GM15510 (cell line): ENCODE data around the gene CDS2.

Experiments used
- POLR2A ChIP-seq: IDR thresholded peaks from 3 replicates; pipeline ENCODE4 v1.6.1; 2011; ENCODE audit warnings: borderline replicate concordance; ENCODE audit not compliant: insufficient read length; ENCODE audit errors: extremely low read depth

CDS2 gene

DNA sequence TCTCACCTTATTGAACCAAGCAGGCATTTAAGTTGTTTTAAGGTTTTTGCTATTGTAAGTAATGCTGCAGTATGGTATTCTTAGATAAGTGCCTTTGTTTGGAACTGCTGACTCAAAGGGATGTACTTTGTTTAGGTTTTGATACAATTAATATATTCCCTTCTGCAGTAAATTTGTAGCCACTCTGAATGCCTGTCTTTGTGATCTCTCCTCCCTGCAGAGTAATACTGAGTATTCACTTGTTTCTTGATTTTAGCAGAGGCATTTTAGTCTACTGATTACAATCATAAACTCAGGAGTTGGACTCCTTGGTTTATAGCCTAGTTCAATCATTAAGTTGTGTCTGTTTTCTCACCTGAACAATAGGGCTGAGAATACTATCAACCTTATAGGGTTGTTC lies 13.4 kb downstream of the CDS2 start:
- TF ChIP-seq POLR2A = no peak

DNA sequence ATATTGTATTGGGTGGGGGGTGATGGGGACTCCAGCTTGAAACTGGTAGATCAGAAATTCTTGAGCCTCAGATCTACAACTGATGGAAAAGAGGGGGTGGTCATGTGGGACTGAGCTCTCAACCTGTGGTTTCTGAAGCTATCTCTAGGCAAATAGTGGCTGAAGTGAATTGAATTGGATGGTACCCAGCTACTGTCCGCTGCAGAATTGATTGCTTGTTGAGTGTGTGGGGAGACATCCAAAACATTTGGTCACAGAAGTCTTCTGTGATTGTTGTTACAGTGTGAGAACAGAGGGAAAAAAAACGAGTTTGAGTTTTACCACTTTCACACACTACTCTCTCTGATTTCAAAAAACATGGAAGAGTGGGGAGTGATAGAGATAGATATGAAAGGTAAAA lies 14.8 kb downstream of the CDS2 start:
- TF ChIP-seq POLR2A = no peak

DNA sequence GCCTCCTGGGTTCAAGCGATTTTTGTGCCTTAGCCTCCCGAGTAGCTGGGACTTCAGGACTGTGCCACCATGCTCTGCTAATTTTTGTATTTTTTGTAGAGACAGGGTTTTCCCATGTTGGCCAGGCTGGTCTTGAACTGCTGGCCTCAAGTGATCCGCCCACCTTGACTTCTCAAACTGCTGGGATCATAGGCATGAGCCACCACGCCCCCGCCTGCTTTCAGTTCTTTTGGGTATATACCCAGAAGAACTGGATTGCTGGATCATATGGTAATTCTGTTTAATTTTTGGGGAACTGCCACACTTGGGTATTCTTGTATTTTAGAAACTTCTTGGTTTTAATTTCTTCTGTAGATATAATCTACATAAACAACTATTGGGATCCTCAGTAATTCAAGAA lies 17.0 kb downstream of the CDS2 start:
- TF ChIP-seq POLR2A = no peak

DNA sequence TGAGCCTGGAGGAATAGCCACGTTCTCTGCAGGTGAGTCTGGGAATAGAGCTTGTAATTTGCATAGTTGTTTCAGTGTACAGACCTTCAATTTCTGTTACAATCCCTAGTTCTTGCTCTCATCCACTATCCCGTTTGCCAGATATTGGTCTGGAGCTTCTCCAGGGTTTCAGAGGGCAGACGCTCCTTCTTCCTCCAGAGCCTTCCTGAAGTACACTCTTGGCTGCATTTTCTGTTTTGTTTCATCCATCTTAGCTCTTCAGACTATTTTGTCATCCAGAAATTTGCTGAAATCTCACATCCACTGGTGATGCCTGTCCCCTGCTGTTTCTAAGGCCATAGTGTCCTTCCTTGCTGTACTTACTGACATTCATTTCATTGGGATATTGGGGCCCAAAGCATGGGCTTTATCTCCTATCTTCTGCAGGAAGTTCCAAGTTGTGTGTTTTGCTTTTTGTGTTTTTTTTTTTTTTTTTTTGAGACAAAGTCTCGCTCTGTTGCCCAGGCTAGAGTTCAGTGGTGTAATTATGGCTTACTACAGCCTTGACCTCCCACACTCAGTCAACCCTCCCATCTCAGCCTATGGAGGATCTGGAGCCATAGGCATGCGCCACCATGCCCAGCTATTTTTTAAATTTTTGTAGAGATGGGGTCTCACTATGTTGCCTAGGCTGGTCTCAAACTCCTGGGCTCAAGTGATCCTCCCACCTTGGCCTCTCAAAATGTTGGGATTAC lies 18.7 kb downstream of the CDS2 start:
- no peak for TF ChIP-seq POLR2A

DNA sequence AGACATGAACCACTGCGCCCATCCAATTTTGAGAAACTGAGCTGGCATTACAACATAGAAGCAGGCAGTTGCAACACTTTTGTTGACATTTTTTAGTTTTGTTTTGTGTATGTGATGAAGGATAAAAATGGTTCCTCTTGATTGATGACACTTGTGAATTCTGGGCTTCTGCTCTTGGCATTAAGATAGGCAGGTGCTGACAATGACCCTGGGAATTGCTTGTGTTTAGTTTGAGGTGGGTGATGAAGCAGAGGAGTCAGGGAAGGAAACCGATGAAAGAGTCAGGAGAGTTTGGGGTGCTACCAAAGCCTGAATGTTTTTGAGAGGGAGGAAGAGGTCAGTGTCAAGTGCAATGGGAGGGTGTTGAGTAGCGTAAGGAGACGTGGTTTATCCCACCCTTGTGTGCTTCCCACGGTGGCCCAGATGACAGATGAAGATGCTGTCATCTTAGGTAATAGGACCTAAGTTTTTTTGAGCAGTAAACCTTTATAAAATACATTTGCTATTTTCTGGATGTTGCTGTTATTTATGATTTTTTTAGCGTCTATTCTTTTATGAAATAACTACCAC lies 19.4 kb downstream of the CDS2 start:
- TF ChIP-seq POLR2A = no peak

DNA sequence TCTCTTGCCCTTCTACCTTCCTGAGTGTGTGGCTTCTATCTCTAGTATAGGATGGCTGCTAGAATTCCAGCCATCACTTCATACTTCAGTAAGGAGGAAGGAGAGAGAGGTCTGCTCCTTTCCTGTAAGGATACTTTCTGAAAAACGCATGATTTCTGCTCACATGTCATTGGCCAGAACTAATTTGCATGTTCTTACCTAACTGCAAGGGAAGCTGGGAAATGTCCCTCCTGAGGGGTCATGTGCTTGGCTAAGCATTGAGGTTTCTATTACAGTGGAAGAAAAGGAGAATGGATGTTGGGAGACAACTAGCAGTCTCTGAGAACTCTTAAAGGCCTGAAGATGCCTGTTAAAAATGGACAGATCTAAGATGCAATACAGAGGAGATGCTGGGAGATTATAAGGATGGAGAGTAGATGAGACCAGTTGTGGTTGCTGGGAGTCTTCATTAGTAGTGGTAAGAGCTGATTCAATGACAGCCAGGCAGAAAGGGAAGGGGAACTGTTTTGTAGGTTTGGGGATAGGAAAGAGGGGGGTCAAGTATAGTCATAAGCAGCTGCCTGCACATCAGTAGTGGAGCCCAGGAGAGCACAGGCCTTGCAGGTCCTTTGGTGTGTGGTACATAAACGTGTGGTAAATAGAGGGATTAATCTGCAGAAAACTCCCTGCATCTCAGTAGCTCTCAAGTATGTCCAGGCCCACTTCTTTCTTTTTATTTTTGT lies 20.2 kb downstream of the CDS2 start:
- TF ChIP-seq POLR2A = no peak

DNA sequence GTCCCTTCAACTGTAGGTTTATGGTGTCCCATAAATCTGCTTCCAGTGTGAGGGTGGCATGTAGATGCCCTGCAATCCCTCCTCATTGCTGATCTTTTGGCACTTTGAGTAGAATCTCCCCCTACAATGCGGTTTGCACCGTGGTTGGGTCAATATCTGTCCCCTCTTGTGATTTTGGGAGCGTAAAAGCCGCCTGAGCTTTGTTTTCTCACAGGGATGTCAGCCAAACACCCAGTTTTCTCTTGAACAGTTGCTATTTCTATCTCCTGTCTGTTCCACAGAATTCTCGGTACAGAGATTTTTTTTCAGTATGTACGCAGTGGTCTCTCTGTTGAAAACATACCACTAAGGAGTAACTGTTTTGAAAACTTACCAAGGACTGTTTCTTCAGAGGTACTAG lies 21.8 kb downstream of the CDS2 start:
- no peak for TF ChIP-seq POLR2A

DNA sequence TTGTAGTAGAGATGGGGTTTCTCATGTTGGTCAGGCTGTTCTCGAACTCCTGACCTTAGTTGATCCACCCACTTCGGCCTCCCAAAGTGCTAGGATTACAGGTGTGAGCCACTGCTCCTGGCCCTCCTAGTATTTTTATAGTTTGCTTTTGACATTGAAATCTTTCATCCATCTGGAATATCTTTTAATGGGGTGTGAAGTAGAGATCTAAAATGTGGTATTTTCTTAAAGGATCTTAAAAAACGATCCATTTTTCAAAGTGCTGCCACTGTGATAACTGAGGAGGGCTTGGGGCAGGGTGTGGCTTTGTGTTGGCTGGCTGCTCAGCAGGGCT lies 23.1 kb downstream of the CDS2 start:
- no peak for TF ChIP-seq POLR2A

DNA sequence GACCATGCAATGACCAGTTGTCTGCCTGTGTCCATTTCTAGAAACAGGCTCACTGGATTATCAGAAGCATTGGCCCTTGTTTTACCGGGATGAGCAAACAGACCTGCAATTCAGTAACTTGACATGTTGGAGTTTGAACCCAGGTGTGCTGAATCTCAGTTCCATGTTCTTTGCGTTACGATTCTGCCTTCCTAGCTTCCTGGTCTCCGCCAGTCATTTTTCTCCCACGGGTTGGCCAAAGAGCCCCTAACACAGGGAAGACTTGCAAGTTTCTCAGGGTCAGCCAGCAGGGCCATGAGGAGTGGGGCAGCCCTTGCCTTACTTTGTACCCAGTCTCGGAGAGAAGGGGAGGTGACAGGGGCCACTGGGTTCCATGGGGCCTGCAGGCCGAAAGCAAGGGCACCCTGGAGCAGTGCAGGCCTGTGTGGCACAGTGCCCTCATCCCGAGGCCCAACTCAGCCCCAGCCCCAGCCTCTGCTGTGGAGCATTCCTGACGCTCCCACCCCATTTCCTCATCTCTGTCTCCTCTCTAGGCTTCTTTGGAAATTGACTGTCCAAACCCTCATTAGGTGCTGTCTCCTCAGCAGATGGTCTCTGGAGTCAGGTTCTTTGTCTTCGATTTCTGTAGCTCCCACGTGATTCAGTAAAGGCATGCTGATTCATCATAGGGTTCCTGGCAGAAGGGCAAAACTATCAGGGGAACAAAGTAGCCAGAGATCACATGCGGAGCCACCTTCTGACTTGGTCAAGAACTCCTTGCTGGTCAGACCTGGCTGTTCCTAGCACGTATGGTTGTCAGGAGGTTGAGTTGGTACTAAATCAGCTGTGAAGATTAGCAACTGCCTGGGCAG lies 23.6 kb downstream of the CDS2 start:
- TF ChIP-seq POLR2A = no peak

DNA sequence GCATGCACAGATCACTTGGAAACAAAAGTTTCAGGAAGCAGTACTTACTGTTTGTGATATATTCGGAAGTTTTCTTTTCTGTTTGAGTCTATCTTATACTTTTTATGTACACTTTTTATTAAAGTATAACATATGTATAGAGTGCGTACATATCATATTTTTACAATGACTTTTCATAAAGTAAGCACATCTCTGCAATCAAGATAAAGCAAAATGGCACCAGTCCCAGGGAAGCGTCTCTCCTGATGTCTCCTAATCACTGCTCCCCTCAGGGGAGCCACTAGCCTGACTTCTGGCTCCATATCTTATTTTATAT lies 26.3 kb downstream of the CDS2 start:
- no peak for TF ChIP-seq POLR2A

DNA sequence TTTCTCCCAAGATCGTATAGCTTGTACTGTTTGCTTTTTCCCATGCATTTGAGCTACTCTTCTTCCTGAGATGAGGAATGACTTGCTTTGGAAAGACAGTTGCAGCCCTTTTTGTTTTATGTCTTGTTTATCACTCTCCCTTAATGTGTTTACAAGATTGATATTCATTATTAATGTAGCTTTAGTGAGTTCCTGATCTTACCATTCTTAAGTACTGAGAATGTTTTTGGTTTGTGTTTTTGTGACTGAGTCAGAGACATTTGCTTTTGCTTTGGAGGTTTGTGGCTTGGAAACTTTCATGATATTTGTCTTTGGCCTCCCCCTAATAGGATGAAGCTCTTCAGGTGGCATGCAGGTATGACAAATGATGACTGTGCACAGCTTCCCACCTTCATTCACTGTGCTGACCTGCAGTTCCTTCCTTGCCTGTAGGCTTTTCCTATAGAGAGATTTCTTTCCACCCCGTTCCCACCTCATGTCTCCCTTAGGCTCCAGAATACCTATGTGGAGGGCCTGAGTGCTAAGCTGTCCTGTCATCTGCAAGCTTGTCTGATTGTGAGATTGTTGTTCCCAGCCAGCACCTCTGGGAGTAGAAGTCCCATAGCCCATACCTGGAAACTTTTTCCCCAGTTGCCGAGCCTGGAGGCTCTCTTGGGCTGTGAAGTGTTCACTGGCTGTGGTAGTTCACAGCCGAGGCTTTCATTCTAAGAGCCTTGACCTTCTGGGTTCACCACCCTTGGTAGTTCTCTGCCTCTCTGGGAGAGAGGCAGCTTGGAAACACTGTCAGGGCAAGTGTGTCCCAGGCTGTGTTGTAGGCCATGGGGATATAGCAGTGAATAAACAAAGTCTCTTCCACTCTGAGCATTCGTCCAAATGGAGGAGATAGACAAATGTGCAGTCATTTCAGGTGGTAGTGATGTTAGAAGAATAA lies 27.1 kb downstream of the CDS2 start:
- TF ChIP-seq POLR2A = no peak

DNA sequence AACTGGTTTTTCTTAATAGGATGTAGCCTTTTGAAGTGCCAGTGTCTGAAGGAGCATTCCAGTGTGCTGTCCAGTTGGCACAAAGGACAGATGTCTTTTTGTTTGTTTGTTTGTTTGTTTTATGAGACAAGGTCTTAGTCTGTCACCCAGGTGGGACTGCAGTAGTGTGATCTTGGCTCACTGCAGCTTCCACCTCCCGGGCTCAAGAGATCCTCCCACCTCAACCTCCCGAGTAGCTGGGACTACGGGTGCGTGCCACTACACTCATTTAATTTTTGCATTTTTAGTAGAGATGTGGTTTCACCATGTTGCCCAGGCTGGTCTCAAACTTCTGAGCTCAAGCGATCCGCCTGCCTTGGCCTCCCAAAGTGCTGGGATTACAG lies 27.7 kb downstream of the CDS2 start:
- TF ChIP-seq POLR2A = no peak

DNA sequence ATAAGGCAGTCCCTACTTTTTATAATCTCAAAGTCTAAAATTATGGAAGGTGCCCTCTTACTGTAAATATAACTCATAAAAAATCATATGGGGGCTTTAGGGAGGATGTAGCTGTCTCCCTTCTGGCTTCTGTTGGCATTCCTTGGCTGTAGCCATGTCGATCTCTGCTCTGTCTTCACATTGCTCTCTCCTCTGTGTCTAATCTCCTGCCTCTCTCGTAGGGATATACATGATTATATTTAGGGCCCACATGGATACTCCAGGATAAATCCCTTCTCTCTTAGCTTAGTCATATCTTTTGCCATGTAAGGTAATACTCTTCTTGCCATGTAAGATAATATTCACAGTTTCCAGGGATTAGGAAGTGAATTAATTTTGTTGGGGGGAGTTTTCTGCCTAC lies 28.6 kb downstream of the CDS2 start:
- no peak for TF ChIP-seq POLR2A

DNA sequence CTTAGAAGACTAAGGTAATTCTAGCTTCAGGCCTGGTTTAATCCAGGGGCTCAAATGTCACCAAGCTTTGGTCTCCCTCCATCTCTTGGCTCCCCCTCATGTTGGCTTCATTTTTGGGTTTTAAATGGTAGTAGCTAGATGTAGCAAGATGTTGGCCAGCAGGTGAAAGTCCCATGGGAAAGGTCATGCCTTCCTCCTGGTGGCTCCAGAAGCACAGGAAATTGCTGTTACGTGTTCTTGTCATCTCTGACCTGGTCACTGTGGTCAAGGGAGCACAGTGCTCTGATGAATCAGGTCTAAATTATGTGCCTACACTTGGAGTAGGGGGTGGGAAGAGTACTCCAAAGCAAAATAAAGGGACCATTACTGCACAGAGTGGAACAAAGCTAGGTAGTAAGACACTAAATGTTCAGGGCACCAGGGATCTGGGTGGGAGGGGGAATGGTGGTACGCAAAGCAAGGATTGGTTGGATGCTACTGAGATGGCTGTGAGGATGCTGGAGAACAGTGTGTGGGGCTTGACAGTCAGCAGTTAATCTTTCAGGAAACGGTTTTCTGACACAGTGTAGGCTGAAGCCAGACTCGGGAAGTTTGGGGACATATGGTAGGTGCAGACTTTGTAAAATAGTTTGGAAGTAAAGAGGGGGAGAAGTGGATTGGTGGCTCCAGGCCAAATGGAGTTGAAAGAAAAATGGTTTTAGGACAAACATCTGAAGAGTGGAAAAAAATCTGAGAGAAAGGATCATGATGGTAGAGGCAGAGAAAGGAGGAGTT lies 30.1 kb downstream of the CDS2 start:
- TF ChIP-seq POLR2A = no peak
